ENCODE results near the gene SHKBP1.

SHKBP1 gene

GRCh38 chr19:40638327-40638726 lies 61.7 kb downstream of the SHKBP1 start:
- H3K4me1 ChIP-seq (ENCODE audit: control insufficient read depth in 1 of 2, insufficient read depth in 2 of 2, low read length in 2 of 2), result peaks cover 0 to 12% of the 10 kb centered on the region in 2 donors
- H3K4me3 ChIP-seq (ENCODE audit: low read depth in 1 of 2, low read length in 2 of 2), result no peak overlapping the region
- H3K36me3 ChIP-seq (ENCODE audit: control insufficient read depth in 1 of 2, insufficient read depth in 2 of 2, low read length in 2 of 2), result no peaks in the 10 kb centered on the region
- H3K27ac ChIP-seq (ENCODE audit: low read length), result no peak overlapping the region
- H3K27me3 ChIP-seq (ENCODE audit: low read depth, low read length), result no peaks in the 10 kb centered on the region
- H3K9me3 ChIP-seq (ENCODE audit: control insufficient read depth in 1 of 2, low read length in 2 of 2), result no peaks in the 10 kb centered on the region

DNA sequence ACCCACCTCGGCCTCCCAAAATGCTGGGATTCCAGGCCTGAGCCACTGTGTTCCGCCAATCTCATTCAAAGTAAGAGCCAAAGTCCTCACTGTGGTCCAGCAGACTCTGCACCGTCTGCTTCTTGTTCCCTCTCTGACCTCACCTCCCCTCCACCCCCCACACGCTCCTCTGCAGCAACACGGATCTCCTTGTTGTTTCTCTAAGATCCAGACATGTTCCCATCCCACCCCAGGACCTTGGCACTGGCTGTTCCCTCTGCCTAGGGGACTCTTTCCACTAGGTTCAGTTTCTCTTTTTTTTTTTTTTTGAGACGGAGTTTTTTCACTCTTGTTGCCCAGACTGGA lies 62.9 kb downstream of the SHKBP1 start:
- H3K27ac ChIP-seq (ENCODE audit: low read length), result no peak overlapping the region
- H3K9me3 ChIP-seq (ENCODE audit: control insufficient read depth in 1 of 2, low read length in 2 of 2), result no peaks in the 10 kb centered on the region
- peaks cover 0 to 6% of the 10 kb centered on the region in 2 donors for H3K4me1 ChIP-seq (ENCODE audit: control insufficient read depth in 1 of 2, insufficient read depth in 2 of 2, low read length in 2 of 2)
- no peaks in the 10 kb centered on the region for H3K27me3 ChIP-seq (ENCODE audit: low read depth, low read length)
- no peak overlapping the region for H3K4me3 ChIP-seq (ENCODE audit: low read depth in 1 of 2, low read length in 2 of 2)
- H3K36me3 ChIP-seq (ENCODE audit: control insufficient read depth in 1 of 2, insufficient read depth in 2 of 2, low read length in 2 of 2), result no peaks in the 10 kb centered on the region

GRCh38 chr19:40640744-40641143 lies 64.1 kb downstream of the SHKBP1 start:
- H3K27me3 ChIP-seq (ENCODE audit: low read depth, low read length), result no peaks in the 10 kb centered on the region
- no peaks in the 10 kb centered on the region for H3K36me3 ChIP-seq (ENCODE audit: control insufficient read depth in 1 of 2, insufficient read depth in 2 of 2, low read length in 2 of 2)
- no peaks in the 10 kb centered on the region for H3K9me3 ChIP-seq (ENCODE audit: control insufficient read depth in 1 of 2, low read length in 2 of 2)
- peaks cover 0 to 13% of the 10 kb centered on the region in 2 donors for H3K4me1 ChIP-seq (ENCODE audit: control insufficient read depth in 1 of 2, insufficient read depth in 2 of 2, low read length in 2 of 2)
- H3K4me3 ChIP-seq (ENCODE audit: low read depth in 1 of 2, low read length in 2 of 2), result no peak overlapping the region
- H3K27ac ChIP-seq (ENCODE audit: low read length), result no peak overlapping the region
